HG02981 (cell line): ENCODE results near the gene SNRPB2.

Source experiments
- ATAC-seq: cut with Tn5 transposase; IDR thresholded peaks from one replicate; pipeline ENCODE4 v1.9.1; 2021; ENCODE audit warnings: mild to moderate bottlenecking, moderate library complexity; ENCODE audit not compliant: unreplicated experiment

The SNRPB2 gene

GRCh38 chr20:16785226-16785625 is 55.4 kb downstream of the SNRPB2 start:
- ATAC-seq = no peak
